Measurements from ENCODE around the gene PADI6.
"Not testable (repeated sequence)": the region's sequence is repeated elsewhere in the genome, so short reads cannot be mapped to it uniquely, and the experiment has no call there.

PADI6 gene

GRCh38 chr1:17340358-17340757 is 31.6 kb upstream of the PADI6 start:
- no peak overlapping the region for H3K4me3 ChIP-seq (ENCODE audit: low read length)
- H2AFZ ChIP-seq (ENCODE audit: low read depth, low read length): no peak overlapping the region
- H3K9me3 ChIP-seq (ENCODE audit: insufficient read depth, low read length): no peaks in the 10 kb centered on the region
- no peaks in the 10 kb centered on the region for H3K4me1 ChIP-seq (ENCODE audit: low read length)
- no peak for TF ChIP-seq CTCF (IDR thresholded peaks at IDR 0.05; ENCODE audit: low read depth, low read length)
- H3K9ac ChIP-seq (ENCODE audit: low read length): no peak overlapping the region
- H3K79me2 ChIP-seq (ENCODE audit: low read length): no peaks in the 10 kb centered on the region
- peaks cover 3% of the 10 kb centered on the region; the same call in 1 of the 2 replicates for H3K27me3 ChIP-seq (ENCODE audit: low read depth, low read length)
- H4K20me1 ChIP-seq (ENCODE audit: insufficient read depth, low read length): no peaks in the 10 kb centered on the region
- no peaks in the 10 kb centered on the region for H3K36me3 ChIP-seq (replicated peaks; ENCODE audit: low read depth, low read length)
- H3K27ac ChIP-seq (ENCODE audit: low read length): no peak overlapping the region
- H3K4me2 ChIP-seq (ENCODE audit: low read length): no peak overlapping the region

GRCh38 chr1:17342014-17342441 is 30.0 kb upstream of the PADI6 start:
- no peak overlapping the region for H3K9ac ChIP-seq (ENCODE audit: low read length)
- no peak overlapping the region for H3K4me3 ChIP-seq (ENCODE audit: low read length)
- H3K79me2 ChIP-seq (ENCODE audit: low read length): no peaks in the 10 kb centered on the region
- no peak overlapping the region for H3K4me2 ChIP-seq (ENCODE audit: low read length)
- H3K9me3 ChIP-seq (ENCODE audit: insufficient read depth, low read length): no peaks in the 10 kb centered on the region
- no peak overlapping the region for H2AFZ ChIP-seq (ENCODE audit: low read depth, low read length)
- no peaks in the 10 kb centered on the region for H3K36me3 ChIP-seq (replicated peaks; ENCODE audit: low read depth, low read length)
- H3K27ac ChIP-seq (ENCODE audit: low read length): no peak overlapping the region
- H4K20me1 ChIP-seq (ENCODE audit: insufficient read depth, low read length): no peaks in the 10 kb centered on the region
- no peaks in the 10 kb centered on the region for H3K27me3 ChIP-seq (ENCODE audit: low read depth, low read length)
- TF ChIP-seq EZH2phosphoT487 (IDR thresholded peaks at IDR 0.05; ENCODE audit: low read depth) (no peak), CTCF (IDR thresholded peaks at IDR 0.05; ENCODE audit: low read depth, low read length) (no peak)
- H3K4me1 ChIP-seq (ENCODE audit: low read length): no peaks in the 10 kb centered on the region

GRCh38 chr1:17345506-17345905 is 26.5 kb upstream of the PADI6 start:
- H3K27ac ChIP-seq (ENCODE audit: low read length); H3K4me2 ChIP-seq (ENCODE audit: low read length); H3K36me3 ChIP-seq (replicated peaks; ENCODE audit: low read depth, low read length); H4K20me1 ChIP-seq (ENCODE audit: insufficient read depth, low read length); H2AFZ ChIP-seq (ENCODE audit: low read depth, low read length); H3K4me3 ChIP-seq (ENCODE audit: low read length); H3K9ac ChIP-seq (ENCODE audit: low read length); H3K9me3 ChIP-seq (ENCODE audit: insufficient read depth, low read length); H3K79me2 ChIP-seq (ENCODE audit: low read length); H3K4me1 ChIP-seq (ENCODE audit: low read length); H3K27me3 ChIP-seq (ENCODE audit: low read depth, low read length): not testable (repeated sequence)

GRCh38 chr1:17346046-17346789 is 25.8 kb upstream of the PADI6 start:
- no peak overlapping the region for H3K4me2 ChIP-seq (ENCODE audit: low read length)
- no peaks in the 10 kb centered on the region for H3K9me3 ChIP-seq (ENCODE audit: insufficient read depth, low read length)
- no peak overlapping the region for H2AFZ ChIP-seq (ENCODE audit: low read depth, low read length)
- TF ChIP-seq EZH2phosphoT487 (IDR thresholded peaks at IDR 0.05; ENCODE audit: low read depth): no peak
- no peak for TF ChIP-seq CTCF (IDR thresholded peaks at IDR 0.05; ENCODE audit: low read depth, low read length)
- H3K27ac ChIP-seq (ENCODE audit: low read length): no peak overlapping the region
- H3K27me3 ChIP-seq (ENCODE audit: low read depth, low read length): no peaks in the 10 kb centered on the region
- no peak overlapping the region for H3K4me3 ChIP-seq (ENCODE audit: low read length)
- no peaks in the 10 kb centered on the region for H4K20me1 ChIP-seq (ENCODE audit: insufficient read depth, low read length)
- H3K36me3 ChIP-seq (replicated peaks; ENCODE audit: low read depth, low read length): no peaks in the 10 kb centered on the region
- H3K9ac ChIP-seq (ENCODE audit: low read length): no peak overlapping the region
- H3K4me1 ChIP-seq (ENCODE audit: low read length): peaks cover 8% of the 10 kb centered on the region
- no peaks in the 10 kb centered on the region for H3K79me2 ChIP-seq (ENCODE audit: low read length)

Data from OCI-LY3 (cell line).